Astrocyte (in vitro differentiated cells and primary cell): ENCODE results near the gene PDE7B. TPM values are rescaled to one million over a fixed set of nuclear protein-coding genes. Genes with fewer than 3 reads are reported as not detected.

Source experiments
- DNase-seq: peaks from one replicate; pipeline ENCODE4 v3.0.0-alpha.2; 2010; ENCODE audit warnings: low read depth
- FAIRE-seq: peaks from 2 replicates; lab custom pipeline; 2011; peaks lifted over from hg19 to GRCh38; lab: Jason Lieb, UNC
- H2AFZ ChIP-seq: 2 replicates; pipeline ENCODE4 v1.6.0; 2012; ENCODE audit warnings: low read depth, low read length, inconsistent platforms
- H3K27ac ChIP-seq: 2 replicates; pipeline ENCODE4 v1.5.1; 2011; ENCODE audit warnings: low read depth, low read length, inconsistent platforms
- H3K27me3 ChIP-seq: 2 replicates; pipeline ENCODE4 v1.6.0; 2011; ENCODE audit warnings: low read length, inconsistent platforms; ENCODE audit not compliant: insufficient read depth
- H3K36me3 ChIP-seq: 2 replicates; pipeline ENCODE4 v1.5.1; 2011; ENCODE audit warnings: low read length, inconsistent platforms; ENCODE audit not compliant: insufficient read depth
- H3K4me1 ChIP-seq: 2 replicates; pipeline ENCODE4 v1.5.1; 2011; ENCODE audit warnings: low read length, inconsistent platforms; ENCODE audit not compliant: insufficient read depth
- H3K4me2 ChIP-seq: 2 replicates; pipeline ENCODE4 v1.6.0; 2012; ENCODE audit warnings: low read length, inconsistent platforms
- H3K4me3 ChIP-seq: 2 replicates; pipeline ENCODE4 v1.5.1; 2011; ENCODE audit warnings: low read depth, mild to moderate bottlenecking, low read length, inconsistent platforms; ENCODE audit not compliant: insufficient read depth
- H3K79me2 ChIP-seq: 2 replicates; pipeline ENCODE4 v1.6.0; 2012; ENCODE audit warnings: mild to moderate bottlenecking, low read length, inconsistent platforms; ENCODE audit not compliant: insufficient read depth
- H3K9ac ChIP-seq: 2 replicates; pipeline ENCODE4 v1.6.0; 2012; ENCODE audit warnings: mild to moderate bottlenecking, low read length, inconsistent platforms
- H3K9me3 ChIP-seq: 2 replicates; pipeline ENCODE4 v1.5.1; 2012; ENCODE audit warnings: low read depth, mild to moderate bottlenecking, low read length, inconsistent platforms; ENCODE audit not compliant: insufficient read depth
- H4K20me1 ChIP-seq: 2 replicates; pipeline ENCODE4 v1.6.0; 2012; ENCODE audit warnings: low read length, inconsistent platforms; ENCODE audit not compliant: insufficient read depth
- H3K27ac Mint-ChIP-seq: one replicate; pipeline ENCODE4 v1.8.0; 2021; ENCODE audit warnings: mild to moderate bottlenecking, mixed read lengths; ENCODE audit not compliant: unreplicated experiment
- H3K27me3 Mint-ChIP-seq: one replicate; pipeline ENCODE4 v1.8.0; 2021; ENCODE audit warnings: low read depth, mixed read lengths; ENCODE audit not compliant: unreplicated experiment
- H3K36me3 Mint-ChIP-seq: one replicate; pipeline ENCODE4 v1.8.0; 2021; ENCODE audit warnings: low read depth, mixed read lengths; ENCODE audit not compliant: unreplicated experiment
- H3K4me1 Mint-ChIP-seq: one replicate; pipeline ENCODE4 v1.8.0; 2021; ENCODE audit warnings: low read depth, mixed read lengths; ENCODE audit not compliant: unreplicated experiment
- H3K4me3 Mint-ChIP-seq: one replicate; pipeline ENCODE4 v1.8.0; 2021; ENCODE audit warnings: mild to moderate bottlenecking, moderate library complexity, mixed read lengths; ENCODE audit not compliant: unreplicated experiment
- H3K9me3 Mint-ChIP-seq: one replicate; pipeline ENCODE4 v1.8.0; 2021; ENCODE audit warnings: mild to moderate bottlenecking, mixed read lengths; ENCODE audit not compliant: unreplicated experiment
- CTCF ChIP-seq: IDR thresholded peaks from 2 replicates; pipeline ENCODE4 v1.5.1; 2011; ENCODE audit warnings: low read depth, mild to moderate bottlenecking, inconsistent platforms, low read length, moderate library complexity; ENCODE audit not compliant: insufficient read depth
- EZH2 ChIP-seq: IDR thresholded peaks from 2 replicates; pipeline ENCODE4 v1.6.1; 2012; ENCODE audit warnings: mild to moderate bottlenecking, low read length, inconsistent platforms; ENCODE audit not compliant: insufficient read depth
- total RNA-seq: library from RNA; stranded (reverse); gene quantifications from 2 replicates; pipeline ENCODE4 v1.2.1, GENCODE V29; 2021

PDE7B gene
- total RNA-seq, 1 donor from 2014 or later, result 0.27 TPM

GRCh38 chr6:136022224-136022874 lies 170.8 kb downstream of the PDE7B start:
- Mint-ChIP-seq H3K4me1 (no peaks in the 10 kb centered on the region), H3K27me3 (no peaks in the 10 kb centered on the region), H3K36me3 (no peaks in the 10 kb centered on the region), H3K27ac (no peak overlapping the region), H3K4me3 (no peak overlapping the region), H3K9me3 (no peaks in the 10 kb centered on the region)
- Histone ChIP-seq H3K9ac (no peak overlapping the region), H3K4me2 (no peak overlapping the region), H3K27me3 (no peaks in the 10 kb centered on the region), H3K4me1 (no peaks in the 10 kb centered on the region), H3K9me3 (no peaks in the 10 kb centered on the region), H4K20me1 (no peaks in the 10 kb centered on the region), H3K36me3 (no peaks in the 10 kb centered on the region), H2AFZ (no peak overlapping the region), H3K4me3 (no peak overlapping the region), H3K27ac (no peak overlapping the region), H3K79me2 (no peaks in the 10 kb centered on the region)
- DNase-seq, result no peak
- FAIRE-seq, result no peak
- TF ChIP-seq EZH2 (no peak), CTCF (no peak)

- Histone ChIP-seq H3K4me2 (no peak overlapping the region), H3K36me3 (no peaks in the 10 kb centered on the region), H3K27ac (no peak overlapping the region), H3K4me3 (no peak overlapping the region), H3K9ac (no peak overlapping the region), H3K9me3 (no peaks in the 10 kb centered on the region), H3K27me3 (no peaks in the 10 kb centered on the region), H3K4me1 (no peaks in the 10 kb centered on the region), H4K20me1 (no peaks in the 10 kb centered on the region), H2AFZ (no peak overlapping the region), H3K79me2 (no peaks in the 10 kb centered on the region)
- no peak for DNase-seq
- Mint-ChIP-seq H3K27ac (no peak overlapping the region), H3K36me3 (no peaks in the 10 kb centered on the region), H3K4me3 (no peak overlapping the region), H3K9me3 (no peaks in the 10 kb centered on the region), H3K27me3 (no peaks in the 10 kb centered on the region), H3K4me1 (no peaks in the 10 kb centered on the region)
- no peak for TF ChIP-seq EZH2
- TF ChIP-seq CTCF, result no peak
- FAIRE-seq, result no peak
Measured at GRCh38 chr6:136024711-136025110, 173.2 kb downstream of the PDE7B start.

GRCh38 chr6:136025736-136026135 lies 174.2 kb downstream of the PDE7B start:
- H3K36me3 ChIP-seq, result no peaks in the 10 kb centered on the region
- no peaks in the 10 kb centered on the region for H3K4me1 ChIP-seq

More at GRCh38 chr6:136025736-136026135, 174.2 kb downstream of the PDE7B start:
- no peaks in the 10 kb centered on the region for H4K20me1 ChIP-seq
- no peaks in the 10 kb centered on the region for H3K27me3 Mint-ChIP-seq
- no peak overlapping the region for H3K4me3 Mint-ChIP-seq
- no peaks in the 10 kb centered on the region for H3K9me3 Mint-ChIP-seq
- FAIRE-seq (no peak), DNase-seq (no peak)
- H2AFZ ChIP-seq, result no peak overlapping the region
- H3K27me3 ChIP-seq, result no peaks in the 10 kb centered on the region
- H3K27ac ChIP-seq, result no peak overlapping the region
- TF ChIP-seq EZH2 (no peak), CTCF (no peak)
- no peaks in the 10 kb centered on the region for H3K36me3 Mint-ChIP-seq
- H3K4me3 ChIP-seq, result no peak overlapping the region
- H3K9me3 ChIP-seq, result no peaks in the 10 kb centered on the region
- no peak overlapping the region for H3K4me2 ChIP-seq
- H3K27ac Mint-ChIP-seq, result no peak overlapping the region
- H3K9ac ChIP-seq, result no peak overlapping the region
- H3K79me2 ChIP-seq, result no peaks in the 10 kb centered on the region
- no peaks in the 10 kb centered on the region for H3K4me1 Mint-ChIP-seq
